ENCODE results near the gene IL1R1.

- TF ChIP-seq EZH2 (IDR thresholded peaks at IDR 0.05; ENCODE audit: borderline replicate concordance, low read length), result no peak
- TF ChIP-seq, protein P1, sequence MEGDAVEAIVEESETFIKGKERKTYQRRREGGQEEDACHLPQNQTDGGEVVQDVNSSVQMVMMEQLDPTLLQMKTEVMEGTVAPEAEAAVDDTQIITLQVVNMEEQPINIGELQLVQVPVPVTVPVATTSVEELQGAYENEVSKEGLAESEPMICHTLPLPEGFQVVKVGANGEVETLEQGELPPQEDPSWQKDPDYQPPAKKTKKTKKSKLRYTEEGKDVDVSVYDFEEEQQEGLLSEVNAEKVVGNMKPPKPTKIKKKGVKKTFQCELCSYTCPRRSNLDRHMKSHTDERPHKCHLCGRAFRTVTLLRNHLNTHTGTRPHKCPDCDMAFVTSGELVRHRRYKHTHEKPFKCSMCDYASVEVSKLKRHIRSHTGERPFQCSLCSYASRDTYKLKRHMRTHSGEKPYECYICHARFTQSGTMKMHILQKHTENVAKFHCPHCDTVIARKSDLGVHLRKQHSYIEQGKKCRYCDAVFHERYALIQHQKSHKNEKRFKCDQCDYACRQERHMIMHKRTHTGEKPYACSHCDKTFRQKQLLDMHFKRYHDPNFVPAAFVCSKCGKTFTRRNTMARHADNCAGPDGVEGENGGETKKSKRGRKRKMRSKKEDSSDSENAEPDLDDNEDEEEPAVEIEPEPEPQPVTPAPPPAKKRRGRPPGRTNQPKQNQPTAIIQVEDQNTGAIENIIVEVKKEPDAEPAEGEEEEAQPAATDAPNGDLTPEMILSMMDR (conservative IDR thresholded peaks at IDR 0.05 in 1 of 2, IDR thresholded peaks at IDR 0.05 in 1 of 2; ENCODE audit: extremely low read depth in 1 of 2, insufficient read depth in 1 of 2, low read depth in 1 of 2, low read length in 2 of 2), result no peak
Measured at GRCh38 chr2:102120261-102120660, 22.3 kb upstream of the IL1R1 start.
